Loucy (cell line): ENCODE data around the gene MAP7.

ENCODE experiments used
- H2AFZ ChIP-seq: fragments of 200-600 bp; sonication (generic); 2 replicates; pipeline ENCODE4 v1.6.0; 2016; ENCODE audit warnings: antibody characterized with exemption, mild to moderate bottlenecking, low read length, moderate library complexity
- H3F3A ChIP-seq: fragments of 200-600 bp; 2 replicates; pipeline ENCODE4 v1.6.0; 2016; ENCODE audit warnings: antibody characterized with exemption, low read depth, mild to moderate bottlenecking
- H3K27me3 ChIP-seq: fragments of 200-600 bp; sonication (generic); 2 replicates; pipeline ENCODE4 v1.6.1; 2014; ENCODE audit warnings: low read length, mild to moderate bottlenecking; ENCODE audit not compliant: insufficient read depth, poor library complexity, severe bottlenecking
- H3K36me3 ChIP-seq: fragments of 200-600 bp; sonication (generic); 2 replicates; pipeline ENCODE4 v1.6.1; 2016; ENCODE audit warnings: low read length; ENCODE audit not compliant: insufficient read depth
- H3K4me1 ChIP-seq: fragments of 200-600 bp; sonication (generic); 2 replicates; pipeline ENCODE4 v1.5.1; 2014; ENCODE audit warnings: low read length, mild to moderate bottlenecking; ENCODE audit not compliant: insufficient read depth, poor library complexity, severe bottlenecking
- H3K4me2 ChIP-seq: fragments of 200-600 bp; sonication (generic); 2 replicates; pipeline ENCODE4 v1.6.0; 2014; ENCODE audit warnings: antibody characterized with exemption, low read length, low read depth, mild to moderate bottlenecking; ENCODE audit not compliant: poor library complexity, severe bottlenecking
- H3K4me3 ChIP-seq: fragments of 200-600 bp; sonication (generic); 2 replicates; pipeline ENCODE4 v1.5.1; 2014; ENCODE audit warnings: low read length, mild to moderate bottlenecking, mixed read lengths; ENCODE audit not compliant: poor library complexity, severe bottlenecking
- H3K79me2 ChIP-seq: fragments of 200-600 bp; sonication (generic); 2 replicates; pipeline ENCODE4 v1.6.1; 2014; ENCODE audit warnings: low read length; ENCODE audit not compliant: insufficient read depth
- H3K9ac ChIP-seq: fragments of 200-600 bp; sonication (generic); 2 replicates; pipeline ENCODE4 v1.6.0; 2014; ENCODE audit warnings: mild to moderate bottlenecking, low read depth, low read length, moderate library complexity; ENCODE audit not compliant: poor library complexity, severe bottlenecking
- H3K9me2 ChIP-seq: fragments of 200-600 bp; sonication (generic); replicated peaks from 2 replicates; pipeline ENCODE4 v1.6.1; 2016; ENCODE audit warnings: low read depth, low read length, mixed read lengths
- H3K9me3 ChIP-seq: fragments of 200-600 bp; sonication (generic); 2 replicates; pipeline ENCODE4 v1.6.1; 2014; ENCODE audit warnings: mild to moderate bottlenecking, antibody characterized with exemption, low read length, low read depth; ENCODE audit not compliant: insufficient read depth
- H4K20me1 ChIP-seq: fragments of 200-600 bp; sonication (generic); 2 replicates; pipeline ENCODE4 v1.6.0; 2014; ENCODE audit warnings: antibody characterized with exemption, low read length, mild to moderate bottlenecking; ENCODE audit not compliant: insufficient read depth, poor library complexity, severe bottlenecking
- EZH2phosphoT487 ChIP-seq: fragments of 200-600 bp; IDR thresholded peaks from 2 replicates; pipeline ENCODE4 v1.6.1; 2018; ENCODE audit warnings: antibody characterized with exemption, mild to moderate bottlenecking, moderate library complexity, borderline replicate concordance
- TF ChIP-seq, protein P1 (sequence below): fragments of 200-600 bp; sonication (generic); conservative IDR thresholded peaks from 2 replicates; pipeline ENCODE4 v1.5.1; 2014; ENCODE audit warnings: mild to moderate bottlenecking, antibody characterized with exemption, low read length

The MAP7 gene

DNA sequence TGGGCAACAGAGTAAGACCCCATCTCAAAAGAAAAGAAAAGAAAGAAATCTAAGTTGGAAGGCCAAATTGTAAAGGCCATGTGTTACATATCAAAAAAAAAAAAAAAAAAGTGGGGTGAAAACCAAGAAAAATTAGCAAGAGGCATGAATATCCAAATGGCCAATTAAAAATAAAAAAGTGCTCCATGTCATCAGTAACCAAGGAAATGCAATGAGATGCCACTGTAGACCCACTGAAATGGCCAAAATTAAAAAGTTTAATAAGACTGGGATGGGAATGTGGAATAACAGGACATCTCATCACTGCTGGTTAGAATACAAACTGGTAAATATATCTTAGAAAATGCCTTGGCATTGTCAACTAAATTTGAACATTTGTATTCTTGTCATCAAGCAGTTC is 230.5 kb downstream of the MAP7 start:
- Histone ChIP-seq H3K4me3 (no peak overlapping the region), H3F3A (no peaks in the 10 kb centered on the region), H3K9ac (no peak overlapping the region), H4K20me1 (no peaks in the 10 kb centered on the region), H3K27me3 (no peaks in the 10 kb centered on the region), H3K36me3 (no peaks in the 10 kb centered on the region), H3K4me2 (no peak overlapping the region), H3K9me2 (no peaks in the 10 kb centered on the region), H3K9me3 (no peaks in the 10 kb centered on the region), H3K79me2 (no peaks in the 10 kb centered on the region), H2AFZ (no peak overlapping the region), H3K4me1 (no peaks in the 10 kb centered on the region)
- TF ChIP-seq, protein P1, sequence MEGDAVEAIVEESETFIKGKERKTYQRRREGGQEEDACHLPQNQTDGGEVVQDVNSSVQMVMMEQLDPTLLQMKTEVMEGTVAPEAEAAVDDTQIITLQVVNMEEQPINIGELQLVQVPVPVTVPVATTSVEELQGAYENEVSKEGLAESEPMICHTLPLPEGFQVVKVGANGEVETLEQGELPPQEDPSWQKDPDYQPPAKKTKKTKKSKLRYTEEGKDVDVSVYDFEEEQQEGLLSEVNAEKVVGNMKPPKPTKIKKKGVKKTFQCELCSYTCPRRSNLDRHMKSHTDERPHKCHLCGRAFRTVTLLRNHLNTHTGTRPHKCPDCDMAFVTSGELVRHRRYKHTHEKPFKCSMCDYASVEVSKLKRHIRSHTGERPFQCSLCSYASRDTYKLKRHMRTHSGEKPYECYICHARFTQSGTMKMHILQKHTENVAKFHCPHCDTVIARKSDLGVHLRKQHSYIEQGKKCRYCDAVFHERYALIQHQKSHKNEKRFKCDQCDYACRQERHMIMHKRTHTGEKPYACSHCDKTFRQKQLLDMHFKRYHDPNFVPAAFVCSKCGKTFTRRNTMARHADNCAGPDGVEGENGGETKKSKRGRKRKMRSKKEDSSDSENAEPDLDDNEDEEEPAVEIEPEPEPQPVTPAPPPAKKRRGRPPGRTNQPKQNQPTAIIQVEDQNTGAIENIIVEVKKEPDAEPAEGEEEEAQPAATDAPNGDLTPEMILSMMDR: no peak
- TF ChIP-seq EZH2phosphoT487: no peak

DNA sequence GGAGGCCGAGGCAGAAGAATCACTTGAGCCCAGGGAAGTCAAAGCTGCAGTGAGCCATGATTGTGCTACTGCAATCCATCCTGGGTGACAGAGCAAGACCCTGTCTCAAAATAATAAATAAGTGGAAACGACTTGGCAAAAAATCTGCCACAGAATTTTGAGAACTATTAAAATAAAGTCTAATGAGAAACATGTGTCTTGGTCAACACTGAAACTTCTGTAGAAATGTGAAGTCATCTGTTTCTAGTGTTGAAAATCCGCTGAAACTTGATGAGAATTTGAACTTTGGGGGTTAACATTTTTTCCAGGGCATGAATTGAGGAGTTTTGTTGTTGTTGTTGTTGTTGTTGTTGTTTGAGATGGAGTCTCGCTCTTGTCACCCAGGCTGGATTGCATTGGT is 231.5 kb downstream of the MAP7 start:
- TF ChIP-seq, protein P1: no peak
- TF ChIP-seq EZH2phosphoT487: no peak
- H3K9me3 ChIP-seq: no peaks in the 10 kb centered on the region
- H3K4me3 ChIP-seq: no peak overlapping the region
- H3K36me3 ChIP-seq: no peaks in the 10 kb centered on the region
- H4K20me1 ChIP-seq: no peaks in the 10 kb centered on the region
- no peaks in the 10 kb centered on the region for H3K9me2 ChIP-seq
- H3K9ac ChIP-seq: no peak overlapping the region
- H3K79me2 ChIP-seq: no peaks in the 10 kb centered on the region
- no peaks in the 10 kb centered on the region for H3F3A ChIP-seq
- H3K4me1 ChIP-seq: no peaks in the 10 kb centered on the region
- H3K27me3 ChIP-seq: no peaks in the 10 kb centered on the region
- no peak overlapping the region for H2AFZ ChIP-seq
- H3K4me2 ChIP-seq: no peak overlapping the region

DNA sequence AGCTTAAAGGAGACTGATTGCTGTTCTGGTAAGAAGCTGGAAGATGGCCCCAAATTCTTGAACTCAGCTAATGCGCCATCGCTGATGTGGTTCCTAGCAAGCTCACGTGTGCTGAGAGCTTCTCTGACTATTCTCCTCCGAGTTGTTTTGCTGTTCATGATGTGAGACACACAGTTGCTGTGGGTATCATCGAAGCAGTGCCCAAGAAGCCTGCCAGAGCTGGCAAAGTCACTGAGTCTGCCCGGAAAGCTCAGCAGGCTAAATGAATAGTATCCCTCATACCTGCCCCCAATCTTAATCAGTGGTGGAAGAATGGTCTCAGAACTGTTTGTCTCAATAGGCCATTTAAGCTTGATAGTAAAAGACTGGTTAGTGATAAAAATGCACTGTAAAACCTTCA is 232.3 kb downstream of the MAP7 start:
- Histone ChIP-seq H3K4me3 (no peak overlapping the region), H4K20me1 (no peaks in the 10 kb centered on the region), H3K9ac (no peak overlapping the region), H3K4me1 (no peaks in the 10 kb centered on the region), H3K27me3 (no peaks in the 10 kb centered on the region), H3F3A (no peaks in the 10 kb centered on the region), H3K4me2 (no peak overlapping the region), H3K9me2 (no peaks in the 10 kb centered on the region), H2AFZ (no peak overlapping the region), H3K36me3 (no peaks in the 10 kb centered on the region), H3K79me2 (no peaks in the 10 kb centered on the region), H3K9me3 (no peaks in the 10 kb centered on the region)
- TF ChIP-seq EZH2phosphoT487: no peak
- TF ChIP-seq, protein P1: no peak
